ENCODE measurements around the gene PFKFB4. TPM values are rescaled to one million over a fixed set of nuclear protein-coding genes. Genes with fewer than 3 reads are reported as not detected.

The PFKFB4 gene
- total RNA-seq, 1 donor from 2014 or later: 40.3 TPM

DNA sequence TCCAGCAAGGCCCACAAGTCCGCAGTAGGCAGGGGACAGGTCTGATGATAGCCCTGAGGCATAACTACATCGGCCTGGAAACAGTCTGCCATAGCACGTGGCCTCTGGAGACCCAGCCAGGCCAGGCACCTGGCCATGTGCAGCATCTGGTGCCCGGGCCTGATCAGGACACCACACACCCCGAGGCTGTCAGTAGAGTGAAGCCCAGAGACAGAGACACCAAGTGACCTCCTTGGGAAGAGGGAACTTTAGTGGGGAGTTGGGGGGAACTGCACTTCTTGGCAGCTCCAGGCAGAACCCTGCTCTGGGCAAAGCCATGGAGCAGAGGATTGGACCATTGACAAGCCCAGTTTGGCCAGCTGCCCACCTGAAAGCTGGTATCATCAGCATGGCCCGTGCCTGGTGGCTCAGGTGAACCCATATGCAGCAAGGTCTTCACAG lies 53.9 kb downstream of the PFKFB4 start:
- Mint-ChIP-seq H3K4me3 (ENCODE audit: unreplicated experiment) (peak overlapping the region; percentile 62), H3K9me3 (ENCODE audit: unreplicated experiment) (peaks cover 10% of the 10 kb centered on the region), H3K27me3 (ENCODE audit: unreplicated experiment) (peaks cover 7% of the 10 kb centered on the region), H3K36me3 (ENCODE audit: unreplicated experiment) (peaks cover 10% of the 10 kb centered on the region), H3K27ac (ENCODE audit: unreplicated experiment) (peak overlapping the region; percentile 64), H3K4me1 (ENCODE audit: low read depth, unreplicated experiment) (peaks cover 17% of the 10 kb centered on the region)
- TF ChIP-seq, protein P1, sequence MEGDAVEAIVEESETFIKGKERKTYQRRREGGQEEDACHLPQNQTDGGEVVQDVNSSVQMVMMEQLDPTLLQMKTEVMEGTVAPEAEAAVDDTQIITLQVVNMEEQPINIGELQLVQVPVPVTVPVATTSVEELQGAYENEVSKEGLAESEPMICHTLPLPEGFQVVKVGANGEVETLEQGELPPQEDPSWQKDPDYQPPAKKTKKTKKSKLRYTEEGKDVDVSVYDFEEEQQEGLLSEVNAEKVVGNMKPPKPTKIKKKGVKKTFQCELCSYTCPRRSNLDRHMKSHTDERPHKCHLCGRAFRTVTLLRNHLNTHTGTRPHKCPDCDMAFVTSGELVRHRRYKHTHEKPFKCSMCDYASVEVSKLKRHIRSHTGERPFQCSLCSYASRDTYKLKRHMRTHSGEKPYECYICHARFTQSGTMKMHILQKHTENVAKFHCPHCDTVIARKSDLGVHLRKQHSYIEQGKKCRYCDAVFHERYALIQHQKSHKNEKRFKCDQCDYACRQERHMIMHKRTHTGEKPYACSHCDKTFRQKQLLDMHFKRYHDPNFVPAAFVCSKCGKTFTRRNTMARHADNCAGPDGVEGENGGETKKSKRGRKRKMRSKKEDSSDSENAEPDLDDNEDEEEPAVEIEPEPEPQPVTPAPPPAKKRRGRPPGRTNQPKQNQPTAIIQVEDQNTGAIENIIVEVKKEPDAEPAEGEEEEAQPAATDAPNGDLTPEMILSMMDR (IDR thresholded peaks at IDR 0.05; ENCODE audit: partially characterized antibody, unreplicated experiment): no peak
- peak; percentile 29 for DNase-seq

DNA sequence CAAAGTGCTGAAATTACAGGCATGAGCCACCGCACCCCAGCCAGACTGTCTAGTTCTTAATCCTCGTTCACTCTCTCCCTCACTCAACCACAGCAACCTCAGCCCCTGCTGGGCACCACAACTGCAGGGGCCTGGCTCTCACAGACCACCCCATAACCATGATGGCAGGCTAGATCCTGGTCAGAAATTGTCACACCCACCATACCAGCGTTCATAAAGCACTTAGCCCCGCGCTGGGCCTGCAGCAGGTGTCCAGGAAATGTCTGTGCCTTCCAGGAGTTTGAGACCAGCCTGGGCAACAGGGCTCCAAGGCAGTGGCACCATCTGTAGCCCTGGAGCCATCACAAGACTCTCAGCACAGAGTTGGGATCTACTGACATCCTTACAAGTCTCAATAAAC lies 54.5 kb downstream of the PFKFB4 start:
- peaks cover 8% of the 10 kb centered on the region for H3K27me3 Mint-ChIP-seq (ENCODE audit: unreplicated experiment)
- no peak overlapping the region for H3K27ac Mint-ChIP-seq (ENCODE audit: unreplicated experiment)
- peak overlapping the region; percentile 62 for H3K4me3 Mint-ChIP-seq (ENCODE audit: unreplicated experiment)
- peaks cover 13% of the 10 kb centered on the region for H3K36me3 Mint-ChIP-seq (ENCODE audit: unreplicated experiment)
- TF ChIP-seq, protein P1 (IDR thresholded peaks at IDR 0.05; ENCODE audit: partially characterized antibody, unreplicated experiment): no peak
- H3K9me3 Mint-ChIP-seq (ENCODE audit: unreplicated experiment): peaks cover 10% of the 10 kb centered on the region
- H3K4me1 Mint-ChIP-seq (ENCODE audit: low read depth, unreplicated experiment): peaks cover 15% of the 10 kb centered on the region
- DNase-seq: no peak

DNA sequence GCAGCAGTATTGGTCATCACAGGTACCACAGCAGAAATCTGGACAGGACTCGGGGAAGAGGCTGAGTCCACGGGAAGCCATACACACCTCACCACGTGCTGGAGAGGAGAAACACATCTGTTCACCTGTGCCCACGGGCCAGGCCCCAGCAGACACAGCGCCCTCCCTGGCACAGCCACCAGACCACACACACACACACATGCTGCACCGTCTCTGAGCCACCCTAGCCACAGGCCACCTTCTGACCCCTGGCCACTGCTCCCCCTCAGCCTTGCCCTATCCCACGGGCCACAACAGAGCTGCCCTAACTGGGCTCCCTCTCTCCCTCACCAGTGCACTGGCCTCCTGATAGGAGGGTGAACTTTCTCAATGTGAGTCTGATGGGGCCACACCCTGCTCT lies 55.4 kb downstream of the PFKFB4 start:
- TF ChIP-seq, protein P1 (IDR thresholded peaks at IDR 0.05; ENCODE audit: partially characterized antibody, unreplicated experiment): no peak
- H3K4me1 Mint-ChIP-seq (ENCODE audit: low read depth, unreplicated experiment): peaks cover 15% of the 10 kb centered on the region
- no peak for DNase-seq
- H3K36me3 Mint-ChIP-seq (ENCODE audit: unreplicated experiment): peaks cover 13% of the 10 kb centered on the region
- H3K27ac Mint-ChIP-seq (ENCODE audit: unreplicated experiment): no peak overlapping the region
- H3K4me3 Mint-ChIP-seq (ENCODE audit: unreplicated experiment): no peak overlapping the region
- peaks cover 8% of the 10 kb centered on the region for H3K27me3 Mint-ChIP-seq (ENCODE audit: unreplicated experiment)
- peaks cover 10% of the 10 kb centered on the region for H3K9me3 Mint-ChIP-seq (ENCODE audit: unreplicated experiment)

DNA sequence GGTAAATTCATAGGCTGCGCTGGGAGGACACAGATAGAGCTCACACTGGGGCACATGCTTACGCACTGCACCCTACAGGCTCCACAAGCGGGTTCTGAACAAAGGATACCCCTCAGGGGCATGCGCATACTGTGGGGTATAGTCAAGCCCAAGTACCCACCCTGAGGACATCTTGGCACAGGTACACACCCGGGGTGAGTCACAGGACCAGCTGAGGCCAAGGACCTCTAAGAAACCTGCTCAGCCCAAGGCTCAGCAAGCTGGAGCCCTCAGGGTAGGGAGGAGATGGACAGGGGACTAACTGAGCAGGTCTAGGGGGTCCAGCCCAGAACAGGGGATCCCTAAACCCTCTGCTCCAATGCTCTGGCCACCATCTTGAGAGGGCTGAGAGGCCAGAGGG lies 55.9 kb downstream of the PFKFB4 start:
- TF ChIP-seq, protein P1 (IDR thresholded peaks at IDR 0.05; ENCODE audit: partially characterized antibody, unreplicated experiment): no peak
- DNase-seq: no peak
- H3K27ac Mint-ChIP-seq (ENCODE audit: unreplicated experiment): no peak overlapping the region
- H3K27me3 Mint-ChIP-seq (ENCODE audit: unreplicated experiment): peaks cover 8% of the 10 kb centered on the region
- peaks cover 13% of the 10 kb centered on the region for H3K36me3 Mint-ChIP-seq (ENCODE audit: unreplicated experiment)
- H3K4me1 Mint-ChIP-seq (ENCODE audit: low read depth, unreplicated experiment): peaks cover 15% of the 10 kb centered on the region
- no peak overlapping the region for H3K4me3 Mint-ChIP-seq (ENCODE audit: unreplicated experiment)
- peaks cover 10% of the 10 kb centered on the region for H3K9me3 Mint-ChIP-seq (ENCODE audit: unreplicated experiment)

DNA sequence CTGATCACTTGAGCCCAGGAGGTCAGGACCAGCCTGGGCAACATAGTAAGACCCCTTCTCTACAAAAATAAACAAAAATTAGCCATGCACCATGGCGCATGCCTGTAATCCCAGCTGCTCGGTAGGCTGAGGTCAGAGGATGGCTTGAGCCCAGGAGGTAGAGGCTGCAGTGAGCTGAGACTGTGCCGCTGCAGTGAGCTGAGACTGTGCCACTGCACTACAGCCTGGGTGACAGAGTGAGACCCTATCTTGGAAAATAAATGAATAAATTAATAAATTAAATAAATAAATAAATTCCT lies 63.5 kb downstream of the PFKFB4 start:
- Mint-ChIP-seq H3K4me3 (ENCODE audit: unreplicated experiment) (no peak overlapping the region), H3K27me3 (ENCODE audit: unreplicated experiment) (peaks cover 4% of the 10 kb centered on the region), H3K27ac (ENCODE audit: unreplicated experiment) (no peak overlapping the region), H3K4me1 (ENCODE audit: low read depth, unreplicated experiment) (no peaks in the 10 kb centered on the region), H3K9me3 (ENCODE audit: unreplicated experiment) (no peaks in the 10 kb centered on the region), H3K36me3 (ENCODE audit: unreplicated experiment) (peaks cover 7% of the 10 kb centered on the region)
- DNase-seq: no peak
- TF ChIP-seq, protein P1 (IDR thresholded peaks at IDR 0.05; ENCODE audit: partially characterized antibody, unreplicated experiment): no peak
